Kasumi-1 (cell line): ENCODE measurements around the gene ZNF605.
"Not testable (repeated sequence)": the region's sequence is repeated elsewhere in the genome, so short reads cannot be mapped to it uniquely, and the experiment has no call there.

Experiments used
- DNase-seq, 2 experiments: peaks; one replicate each; lab custom pipeline; 2025; lab: John Stamatoyannopoulos, UW

Gene ZNF605

GRCh38 chr12:132949936-132950837 lies 5.9 kb downstream of the ZNF605 start:
- no peak for DNase-seq

GRCh38 chr12:132948146-132949066 lies 7.7 kb downstream of the ZNF605 start:
- no peak for DNase-seq

- DNase-seq: no peak
These were observed 9.8 kb downstream of the ZNF605 start for GRCh38 chr12:132946246-132946820.

- no peak for DNase-seq
These were observed 10.3 kb downstream of the ZNF605 start for GRCh38 chr12:132945806-132946205.

DNA sequence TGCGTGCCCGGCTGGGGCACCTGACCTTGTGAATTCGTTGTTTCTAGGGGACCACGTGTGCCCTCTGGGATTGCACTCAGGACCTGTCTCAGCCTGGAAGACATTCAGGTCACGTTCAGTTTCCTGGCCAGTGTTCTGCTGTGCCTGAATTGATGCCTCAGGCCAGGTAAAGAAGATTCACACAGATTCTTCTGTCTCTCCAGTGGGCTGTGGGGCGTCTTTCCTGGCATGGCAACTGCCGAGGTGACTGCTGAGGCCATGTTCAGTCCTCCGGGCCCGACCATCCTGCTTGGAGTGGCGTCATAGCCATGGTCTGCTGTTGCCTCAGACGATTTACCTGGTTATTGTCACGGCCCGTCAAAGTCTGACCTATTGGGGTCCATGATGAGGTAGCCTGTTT lies 13.5 kb downstream of the ZNF605 start:
- no peak for DNase-seq

DNA sequence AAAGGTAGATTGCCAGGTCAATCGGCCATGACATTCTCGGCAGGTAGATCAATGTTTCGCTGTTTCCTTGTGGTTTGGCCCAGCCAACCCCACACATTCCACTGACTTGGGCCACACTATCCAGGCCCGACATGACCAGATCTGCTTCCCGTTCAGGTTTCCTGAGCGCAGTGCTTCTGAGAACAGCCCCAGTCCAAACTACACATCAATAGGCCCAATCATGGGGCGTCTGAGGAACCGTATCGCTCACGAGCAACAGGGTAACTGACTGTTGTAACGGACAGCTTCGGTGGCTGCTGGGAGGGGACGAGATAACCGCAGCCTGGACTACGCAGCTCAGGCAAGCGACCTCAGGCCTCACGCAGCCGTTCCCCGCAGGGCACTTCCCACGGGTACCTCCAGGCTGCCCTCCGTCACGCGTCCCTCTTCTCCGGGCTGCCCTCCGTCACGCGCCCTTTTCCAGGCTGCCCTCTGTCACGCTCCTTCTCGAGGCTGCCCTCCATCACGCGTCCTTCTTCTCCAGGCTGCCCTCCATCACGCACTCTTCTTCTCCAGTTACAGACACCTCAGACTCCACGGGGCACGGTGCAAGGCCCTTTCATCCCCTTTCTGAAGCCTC lies 14.7 kb downstream of the ZNF605 start:
- no peak for DNase-seq

- DNase-seq: no peak
These were observed 15.9 kb downstream of the ZNF605 start for GRCh38 chr12:132940071-132940719.

DNA sequence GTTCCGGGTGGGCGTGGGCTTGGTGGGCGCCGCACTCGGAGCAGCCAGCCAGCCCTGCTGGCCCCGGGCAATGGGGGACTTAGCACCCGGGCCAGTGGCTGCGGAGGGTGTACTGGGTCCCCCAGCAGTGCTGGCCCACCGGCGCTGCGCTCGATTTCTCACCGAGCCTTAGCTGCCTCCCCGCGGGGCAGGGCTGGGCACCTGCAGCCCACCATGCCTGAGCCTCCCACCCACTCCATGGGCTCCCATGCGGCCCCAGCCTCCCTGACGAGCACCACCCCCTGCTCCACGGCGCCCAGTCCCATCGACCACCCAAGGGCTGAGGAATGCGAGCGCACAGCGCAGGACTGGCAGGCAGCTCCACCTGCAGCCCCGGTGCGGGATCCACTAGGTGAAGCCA lies 17.3 kb downstream of the ZNF605 start:
- not testable (repeated sequence) for DNase-seq

DNA sequence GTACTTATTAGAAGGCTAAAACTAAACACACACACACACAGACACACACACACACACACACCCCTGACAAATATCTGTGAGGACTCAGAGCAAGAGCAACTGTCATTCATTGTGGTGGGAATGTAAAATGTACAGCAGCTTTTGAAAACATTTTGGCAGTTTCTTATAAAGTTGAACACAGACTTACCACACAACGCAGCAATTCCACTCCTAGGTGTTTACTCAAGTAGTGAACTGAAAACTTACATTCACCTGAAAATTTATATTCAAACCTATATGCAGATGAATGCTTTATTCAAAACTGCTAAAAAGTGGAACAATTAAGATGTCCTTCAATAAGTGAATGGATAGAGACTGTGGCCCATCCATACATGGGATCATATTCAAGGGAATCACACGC lies 18.6 kb downstream of the ZNF605 start:
- DNase-seq: no peak

DNA sequence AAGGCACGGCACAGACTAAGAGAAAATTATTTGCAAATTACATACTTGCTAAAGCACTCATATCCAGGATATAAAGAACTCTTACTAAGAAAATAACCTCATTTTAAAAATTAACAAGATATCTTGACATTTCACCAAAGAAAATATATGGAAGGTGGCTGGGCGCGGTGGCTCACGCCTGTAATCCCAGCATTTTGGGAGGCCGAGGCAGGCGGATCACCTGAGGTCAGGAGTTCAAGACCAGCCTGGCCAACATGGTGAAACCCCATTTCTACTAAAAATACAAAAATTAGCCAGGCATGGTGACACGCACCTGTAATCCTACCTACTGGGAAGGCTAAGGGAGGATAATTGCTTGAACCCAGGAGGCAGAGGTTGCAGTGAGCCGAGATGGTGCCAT lies 19.2 kb downstream of the ZNF605 start:
- DNase-seq: not testable (repeated sequence)

- no peak for DNase-seq
These were observed 19.9 kb downstream of the ZNF605 start for GRCh38 chr12:132936163-132936562.

GRCh38 chr12:132926415-132926833 lies 29.7 kb downstream of the ZNF605 start:
- no peak for DNase-seq

DNA sequence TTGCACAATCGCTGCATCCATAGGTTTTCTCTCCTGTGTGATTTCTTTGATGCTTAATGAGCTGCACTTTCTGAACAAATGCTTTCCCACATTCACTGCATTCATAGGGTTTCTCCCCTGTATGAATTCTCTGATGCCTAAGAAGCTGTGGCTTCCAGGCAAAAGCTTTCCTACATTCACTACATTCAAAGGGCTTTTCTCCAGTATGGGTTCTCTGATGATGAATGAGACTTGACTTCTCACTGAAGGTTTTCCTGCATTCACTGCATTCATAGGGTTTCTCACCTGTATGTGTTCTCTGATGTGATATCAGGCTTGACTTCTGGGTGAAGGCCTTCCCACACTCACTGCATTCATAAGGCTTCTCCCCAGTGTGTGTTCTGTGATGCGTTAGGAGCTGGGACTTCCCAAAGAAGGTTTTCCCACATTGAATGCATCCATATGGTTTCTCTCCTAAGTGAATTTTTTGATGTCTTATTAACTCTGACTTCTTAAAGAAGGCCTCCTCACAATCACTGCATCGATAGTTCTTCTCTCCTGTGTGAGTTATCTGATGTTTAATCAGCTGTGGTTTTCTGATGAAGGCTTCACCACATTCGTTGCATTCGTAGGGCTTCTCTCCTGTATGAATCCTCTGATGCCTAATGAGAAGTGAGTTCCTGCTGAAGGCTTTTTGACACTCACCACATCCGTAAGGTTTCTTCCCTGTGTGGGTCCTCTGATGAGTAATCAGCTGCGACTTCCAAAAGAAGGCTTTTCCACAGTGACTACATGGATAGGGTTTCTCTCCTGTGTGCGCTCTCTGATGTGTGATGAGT lies 30.3 kb downstream of the ZNF605 start:
- DNase-seq: no peak

- no peak for DNase-seq
These were observed 31.8 kb downstream of the ZNF605 start for GRCh38 chr12:132924356-132924755.

DNA sequence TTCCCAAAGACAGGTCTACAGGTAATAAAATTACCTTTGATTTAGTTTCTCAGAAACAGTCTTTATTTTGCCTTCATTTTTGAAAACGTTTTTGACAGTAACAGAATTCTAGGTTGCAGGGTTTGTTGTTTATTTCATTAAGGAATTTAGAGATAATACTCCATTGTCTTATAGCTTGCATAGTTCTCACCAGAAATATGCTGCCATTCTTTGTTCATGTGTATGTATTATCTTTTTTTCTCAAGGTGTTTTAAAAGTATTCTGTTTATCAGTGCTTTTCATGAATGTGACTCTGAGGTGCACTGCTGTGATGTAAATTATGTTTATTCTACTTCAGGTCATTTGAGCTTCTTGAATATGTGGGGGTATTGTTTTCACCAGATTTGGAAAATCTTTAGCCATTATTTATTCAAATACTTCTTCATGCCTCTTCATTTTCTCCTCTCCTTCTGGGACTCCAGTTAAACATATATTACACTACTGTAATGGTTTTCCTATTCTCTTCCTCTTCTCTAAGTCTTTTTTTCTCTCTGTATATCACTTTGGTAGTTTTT lies 32.7 kb downstream of the ZNF605 start:
- DNase-seq: no peak

DNA sequence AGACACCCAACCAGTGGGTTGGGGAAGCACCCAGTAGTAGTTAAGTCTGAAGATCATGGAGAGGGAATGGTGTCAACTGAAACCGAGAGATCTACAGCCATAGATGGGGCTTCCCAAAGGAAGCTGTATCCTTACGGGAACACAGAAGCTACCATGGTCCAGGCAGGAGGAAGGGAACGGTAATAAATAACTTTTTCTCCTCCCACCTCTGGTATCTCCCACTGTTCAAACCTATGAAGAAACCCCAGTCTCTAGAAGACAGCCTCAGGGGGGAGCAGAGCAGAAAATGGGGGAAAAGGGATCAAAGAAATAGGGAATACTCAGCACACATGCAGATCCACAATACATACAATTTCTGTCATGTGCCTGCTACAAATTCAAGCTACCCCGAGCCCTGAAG lies 33.4 kb downstream of the ZNF605 start:
- no peak for DNase-seq

- DNase-seq: no peak
These were observed 34.4 kb downstream of the ZNF605 start for GRCh38 chr12:132921685-132922084.

GRCh38 chr12:132918680-132919079 lies 37.4 kb downstream of the ZNF605 start:
- no peak for DNase-seq

GRCh38 chr12:132909030-132909368 lies 47.1 kb downstream of the ZNF605 start:
- no peak for DNase-seq
